PC-9 (cell line): ENCODE measurements around the gene SNX15.

Source experiments
- CTCF ChIP-seq: fragments of 200-600 bp; sonication (generic); conservative IDR thresholded peaks from 2 replicates; pipeline ENCODE4 v1.6.1; 2017; ENCODE audit warnings: mixed run types, antibody characterized with exemption, mild to moderate bottlenecking, moderate library complexity
- EZH2 ChIP-seq: fragments of 200-600 bp; sonication (generic); IDR thresholded peaks from 2 replicates; pipeline ENCODE4 v1.8.0; 2017; ENCODE audit warnings: antibody characterized with exemption, low read depth

- TF ChIP-seq CTCF (no peak), EZH2 (no peak)
Measured at GRCh38 chr11:65064847-65065240, 37.6 kb downstream of the SNX15 start.
